H9 (cell line): ENCODE results near the gene SWT1. TPM values are rescaled to one million over a fixed set of nuclear protein-coding genes. Genes with fewer than 3 reads are reported as not detected.

Experiments used
- DNase-seq: peaks from one replicate; pipeline ENCODE4 v3.0.0-alpha.2; 2017
- H2AFZ ChIP-seq: one replicate; pipeline ENCODE4 v1.6.1; 2013; ENCODE audit warnings: mild to moderate bottlenecking, low read length, control low read depth, moderate library complexity
- H2AK5ac ChIP-seq: 2 replicates; pipeline ENCODE4 v1.6.1; 2013; ENCODE audit warnings: low read length, control low read depth, mixed read lengths; ENCODE audit not compliant: insufficient read length
- H2BK120ac ChIP-seq: one replicate; pipeline ENCODE4 v1.6.1; 2013; ENCODE audit warnings: low read depth, mild to moderate bottlenecking, low read length, control low read depth, inconsistent platforms; ENCODE audit not compliant: poor library complexity, severe bottlenecking
- H2BK12ac ChIP-seq: 2 replicates; pipeline ENCODE4 v1.6.1; 2013; ENCODE audit warnings: low read length, control low read depth, mixed read lengths, low read depth; ENCODE audit not compliant: insufficient read length
- H2BK15ac ChIP-seq: 2 replicates; pipeline ENCODE4 v1.6.1; 2013; ENCODE audit warnings: low read depth, low read length, control low read depth
- H2BK20ac ChIP-seq: one replicate; pipeline ENCODE4 v1.6.1; 2013; ENCODE audit warnings: low read depth, mild to moderate bottlenecking, low read length, control low read depth, inconsistent platforms; ENCODE audit not compliant: poor library complexity, severe bottlenecking
- H2BK5ac ChIP-seq: 2 replicates; pipeline ENCODE4 v1.6.1; 2013; ENCODE audit warnings: low read length, control low read depth, mixed read lengths; ENCODE audit not compliant: insufficient read length
- H3K14ac ChIP-seq: 2 replicates; pipeline ENCODE4 v1.6.1; 2013; ENCODE audit warnings: low read length, control low read depth; ENCODE audit not compliant: insufficient read depth
- H3K18ac ChIP-seq: 2 replicates; pipeline ENCODE4 v1.6.1; 2013; ENCODE audit warnings: low read depth, mild to moderate bottlenecking, mixed read lengths, low read length, control low read depth; ENCODE audit not compliant: insufficient read length
- H3K23ac ChIP-seq: 2 replicates; pipeline ENCODE4 v1.6.1; 2013; ENCODE audit warnings: low read length, control low read depth, mixed read lengths, low read depth; ENCODE audit not compliant: insufficient read length
- H3K23me2 ChIP-seq: 2 replicates; pipeline ENCODE4 v1.6.1; 2013; ENCODE audit warnings: low read depth, mild to moderate bottlenecking, mixed read lengths, low read length, control low read depth; ENCODE audit not compliant: insufficient read length, poor library complexity, severe bottlenecking
- H3K27ac ChIP-seq: 2 replicates; pipeline ENCODE4 v1.5.1; 2013; ENCODE audit warnings: low read length, control low read depth, mixed read lengths, low read depth; ENCODE audit not compliant: insufficient read length
- H3K27me3 ChIP-seq: 2 replicates; pipeline ENCODE4 v1.6.1; 2013; ENCODE audit warnings: low read length, control low read depth, inconsistent platforms; ENCODE audit not compliant: insufficient read depth
- H3K4ac ChIP-seq: 2 replicates; pipeline ENCODE4 v1.6.1; 2013; ENCODE audit warnings: low read depth, mild to moderate bottlenecking, control low read depth, inconsistent platforms, low read length, moderate library complexity
- H3K4me1 ChIP-seq: 2 replicates; pipeline ENCODE4 v1.6.1; 2013; ENCODE audit warnings: low read length, control low read depth, inconsistent platforms; ENCODE audit not compliant: insufficient read depth
- H3K4me2 ChIP-seq: 2 replicates; pipeline ENCODE4 v1.6.1; 2013; ENCODE audit warnings: low read length, control low read depth, mixed read lengths; ENCODE audit not compliant: insufficient read length, insufficient read depth
- H3K56ac ChIP-seq: 2 replicates; pipeline ENCODE4 v1.6.1; 2013; ENCODE audit warnings: low read depth, mild to moderate bottlenecking, mixed read lengths, low read length, control low read depth; ENCODE audit not compliant: insufficient read length
- H3K79me1 ChIP-seq: 2 replicates; pipeline ENCODE4 v1.6.1; 2013; ENCODE audit warnings: low read depth, mild to moderate bottlenecking, moderate library complexity, low read length, control low read depth, inconsistent platforms; ENCODE audit not compliant: insufficient read depth, poor library complexity, severe bottlenecking
- H3K79me2 ChIP-seq: 2 replicates; pipeline ENCODE4 v1.6.1; 2013; ENCODE audit warnings: low read length, control low read depth, inconsistent platforms; ENCODE audit not compliant: insufficient read depth
- H3K9ac ChIP-seq: 2 replicates; pipeline ENCODE4 v1.6.1; 2013; ENCODE audit warnings: low read length, control low read depth, mixed read lengths; ENCODE audit not compliant: insufficient read length; ENCODE audit errors: extremely low read depth
- H3K9me3 ChIP-seq: one replicate; pipeline ENCODE4 v1.6.1; 2013; ENCODE audit warnings: low read depth, low read length, inconsistent platforms; ENCODE audit not compliant: control insufficient read depth
- H3T11ph ChIP-seq: one replicate; pipeline ENCODE4 v1.6.1; 2013; ENCODE audit warnings: mild to moderate bottlenecking, low read length, control low read depth, inconsistent platforms
- H4K20me1 ChIP-seq: one replicate; pipeline ENCODE4 v1.6.1; 2013; ENCODE audit not compliant: control insufficient read depth, insufficient read length, insufficient read depth
- H4K5ac ChIP-seq: 2 replicates; pipeline ENCODE4 v1.6.1; 2013; ENCODE audit warnings: low read depth, mild to moderate bottlenecking, mixed read lengths, low read length, control low read depth; ENCODE audit not compliant: insufficient read length
- H4K8ac ChIP-seq: replicated peaks from 2 replicates; pipeline ENCODE4 v1.6.1; 2013; ENCODE audit warnings: low read length, control low read depth, mixed read lengths, low read depth; ENCODE audit not compliant: insufficient read length
- H4K91ac ChIP-seq: 2 replicates; pipeline ENCODE4 v1.6.1; 2013; ENCODE audit warnings: low read depth, mild to moderate bottlenecking, moderate library complexity, mixed read lengths, low read length, control low read depth; ENCODE audit not compliant: insufficient read length
- H3K27ac Mint-ChIP-seq, 3 experiments: 2 replicates in 2 of 3; 3 replicates in 1 of 3; pipeline ENCODE4 v1.8.0; 2020 to 2021; ENCODE audit warnings: mixed read lengths in 3 of 3, mild to moderate bottlenecking in 1 of 3, moderate library complexity in 1 of 3
- H3K27me3 Mint-ChIP-seq: 2 replicates; pipeline ENCODE4 v1.8.0; 2021; ENCODE audit warnings: low read depth, mild to moderate bottlenecking, moderate library complexity, mixed read lengths
- H3K36me3 Mint-ChIP-seq, 3 experiments: 2 replicates in 2 of 3; 3 replicates in 1 of 3; pipeline ENCODE4 v1.8.0; 2020 to 2021; ENCODE audit warnings: low read depth in 3 of 3, mixed read lengths in 3 of 3; ENCODE audit not compliant: insufficient read depth in 1 of 3
- H3K4me1 Mint-ChIP-seq, 2 experiments: 2 replicates each; pipeline ENCODE4 v1.8.0; 2020; ENCODE audit warnings: mixed read lengths in 2 of 2
- H3K4me3 Mint-ChIP-seq, 2 experiments: 2 replicates in 1 of 2; 3 replicates in 1 of 2; pipeline ENCODE4 v1.8.0; 2020 to 2021; ENCODE audit warnings: mild to moderate bottlenecking in 2 of 2, mixed read lengths in 2 of 2, moderate library complexity in 1 of 2
- H3K9me3 Mint-ChIP-seq, 2 experiments: 2 replicates in 1 of 2; 3 replicates in 1 of 2; pipeline ENCODE4 v1.8.0; 2020; ENCODE audit warnings: mild to moderate bottlenecking in 2 of 2, mixed read lengths in 2 of 2, moderate library complexity in 1 of 2
- WGBS: extraction: QIAGEN DNeasy Blood & Tissue Kit; methylation state at CpG from one replicate; pipeline ENCODE4 v1.1.7; 2013; ENCODE audit warnings: missing lambda C conversion rate, low lambda C conversion rate, mixed read lengths; ENCODE audit not compliant: insufficient read length; ENCODE audit errors: extremely low coverage; 5-methylcytosine and 5-hydroxymethylcytosine counted together
- total RNA-seq: library from RNA; stranded (reverse); gene quantifications from 2 replicates; pipeline ENCODE4 v1.2.1, GENCODE V29; 2021
- TF ChIP-seq, protein P1 (sequence below): fragments of 200-600 bp; sonication (generic); conservative IDR thresholded peaks from 3 replicates; pipeline ENCODE4 v1.8.0; 2021; ENCODE audit warnings: antibody characterized with exemption, mild to moderate bottlenecking

SWT1 gene
- total RNA-seq, 1 experiment from 2014 or later: 5.2 TPM

DNA sequence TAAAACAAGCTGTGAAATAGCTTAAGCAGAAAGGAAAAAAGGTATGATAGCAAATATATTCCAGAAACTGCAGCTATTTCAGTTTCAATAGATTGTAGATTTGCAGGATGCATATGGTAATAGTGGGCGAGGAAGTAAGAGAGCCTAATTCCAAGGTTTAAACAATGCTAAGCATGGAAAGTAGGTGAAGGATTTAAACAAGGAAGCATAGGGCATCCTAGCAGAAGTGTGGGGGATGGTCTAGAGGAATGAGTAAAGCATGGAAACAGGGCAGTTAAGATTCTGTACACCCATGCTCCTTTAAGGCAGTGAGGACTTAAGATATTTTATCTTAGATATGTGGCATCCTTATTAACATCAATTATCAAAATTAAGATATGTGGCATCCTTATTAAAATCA lies 157.4 kb downstream of the SWT1 start:
- Histone ChIP-seq H3K18ac (no peak overlapping the region), H2BK12ac (no peak overlapping the region), H4K91ac (no peak overlapping the region), H4K20me1 (no peaks in the 10 kb centered on the region), H3K9me3 (no peaks in the 10 kb centered on the region), H2AFZ (no peak overlapping the region), H4K8ac (no peak overlapping the region), H3K23ac (no peak overlapping the region), H3K4me1 (peaks cover 2% of the 10 kb centered on the region; the same call in 1 of the 2 replicates), H3K27ac (no peak overlapping the region), H3K27me3 (no peaks in the 10 kb centered on the region), H3K79me2 (peaks cover 51% of the 10 kb centered on the region), H3K4me2 (peak overlapping the region; percentile 100), H3K4ac (no peak overlapping the region), H3T11ph (no peak overlapping the region), H2AK5ac (no peak overlapping the region), H2BK120ac (no peak overlapping the region), H2BK5ac (no peak overlapping the region), H3K9ac (peak overlapping the region; percentile 9), H3K79me1 (peaks cover 2% of the 10 kb centered on the region), H3K56ac (no peak overlapping the region), H3K23me2 (peaks cover 3% of the 10 kb centered on the region), H2BK15ac (no peak overlapping the region), H3K14ac (no peak overlapping the region), H2BK20ac (no peak overlapping the region), H4K5ac (no peak overlapping the region)
- Mint-ChIP-seq H3K27me3 (no peaks in the 10 kb centered on the region), H3K36me3 (peaks cover 5 to 30% (median 21%) of the 10 kb centered on the region in 3 experiments), H3K4me1 (peaks cover 48 to 49% of the 10 kb centered on the region in 2 experiments), H3K4me3 (peak overlapping the region; percentile 96 to 98), H3K9me3 (peaks cover 0 to 3% of the 10 kb centered on the region in 2 experiments; a peak in 1 of 5 replicates), H3K27ac (peak overlapping the region in 2 of 3 experiments; percentile 45 to 61; a peak in 5 of 7 replicates)
- DNase-seq: no peak
- WGBS: no CpG with 5 or more reads among the region's 1 CpG
- TF ChIP-seq, protein P1, sequence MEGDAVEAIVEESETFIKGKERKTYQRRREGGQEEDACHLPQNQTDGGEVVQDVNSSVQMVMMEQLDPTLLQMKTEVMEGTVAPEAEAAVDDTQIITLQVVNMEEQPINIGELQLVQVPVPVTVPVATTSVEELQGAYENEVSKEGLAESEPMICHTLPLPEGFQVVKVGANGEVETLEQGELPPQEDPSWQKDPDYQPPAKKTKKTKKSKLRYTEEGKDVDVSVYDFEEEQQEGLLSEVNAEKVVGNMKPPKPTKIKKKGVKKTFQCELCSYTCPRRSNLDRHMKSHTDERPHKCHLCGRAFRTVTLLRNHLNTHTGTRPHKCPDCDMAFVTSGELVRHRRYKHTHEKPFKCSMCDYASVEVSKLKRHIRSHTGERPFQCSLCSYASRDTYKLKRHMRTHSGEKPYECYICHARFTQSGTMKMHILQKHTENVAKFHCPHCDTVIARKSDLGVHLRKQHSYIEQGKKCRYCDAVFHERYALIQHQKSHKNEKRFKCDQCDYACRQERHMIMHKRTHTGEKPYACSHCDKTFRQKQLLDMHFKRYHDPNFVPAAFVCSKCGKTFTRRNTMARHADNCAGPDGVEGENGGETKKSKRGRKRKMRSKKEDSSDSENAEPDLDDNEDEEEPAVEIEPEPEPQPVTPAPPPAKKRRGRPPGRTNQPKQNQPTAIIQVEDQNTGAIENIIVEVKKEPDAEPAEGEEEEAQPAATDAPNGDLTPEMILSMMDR: no peak
